Astrocyte (in vitro differentiated cells and primary cell): ENCODE data around the gene COL6A5.

ENCODE experiments used
- EZH2 ChIP-seq: IDR thresholded peaks from 2 replicates; pipeline ENCODE4 v1.6.1; 2012; ENCODE audit warnings: mild to moderate bottlenecking, low read length, inconsistent platforms; ENCODE audit not compliant: insufficient read depth
- TF ChIP-seq, protein P1 (sequence below): IDR thresholded peaks from 2 replicates; pipeline ENCODE4 v1.5.1; 2011; ENCODE audit warnings: low read depth, mild to moderate bottlenecking, inconsistent platforms, low read length, moderate library complexity; ENCODE audit not compliant: insufficient read depth

DNA sequence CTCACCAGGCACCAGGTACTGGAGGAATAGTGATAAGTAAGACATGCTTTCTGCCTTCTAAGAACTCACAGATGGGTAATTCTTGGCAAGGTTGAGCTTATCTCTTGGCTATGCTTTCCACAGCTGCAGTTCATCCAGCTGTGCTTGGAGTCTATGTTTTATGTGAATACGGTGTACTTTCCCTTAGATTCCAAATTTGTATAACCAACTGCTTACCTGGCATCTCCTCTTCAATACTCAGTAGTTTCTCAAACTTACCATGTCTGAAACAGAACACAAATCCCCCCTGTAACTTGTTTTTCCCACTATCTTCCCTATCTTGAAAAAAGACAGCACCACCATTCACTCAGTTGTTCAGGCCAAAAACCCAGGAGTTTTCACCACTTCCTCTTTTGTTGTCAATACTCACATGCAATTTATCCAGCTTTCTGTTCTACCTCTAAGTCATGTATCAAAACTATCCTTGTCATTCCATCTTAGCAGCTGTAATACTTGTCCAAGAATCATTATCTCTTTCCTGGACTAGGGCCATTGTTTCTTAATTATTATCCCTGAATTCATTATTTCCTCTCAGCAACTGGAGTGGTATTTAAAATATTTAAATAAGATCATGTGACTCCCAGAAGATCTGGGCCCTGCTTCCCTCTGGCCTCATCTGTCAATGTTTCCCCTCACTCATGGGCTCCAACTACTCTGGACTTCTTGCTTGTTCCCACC is 32.6 kb downstream of the COL6A5 start:
- TF ChIP-seq, protein P1, sequence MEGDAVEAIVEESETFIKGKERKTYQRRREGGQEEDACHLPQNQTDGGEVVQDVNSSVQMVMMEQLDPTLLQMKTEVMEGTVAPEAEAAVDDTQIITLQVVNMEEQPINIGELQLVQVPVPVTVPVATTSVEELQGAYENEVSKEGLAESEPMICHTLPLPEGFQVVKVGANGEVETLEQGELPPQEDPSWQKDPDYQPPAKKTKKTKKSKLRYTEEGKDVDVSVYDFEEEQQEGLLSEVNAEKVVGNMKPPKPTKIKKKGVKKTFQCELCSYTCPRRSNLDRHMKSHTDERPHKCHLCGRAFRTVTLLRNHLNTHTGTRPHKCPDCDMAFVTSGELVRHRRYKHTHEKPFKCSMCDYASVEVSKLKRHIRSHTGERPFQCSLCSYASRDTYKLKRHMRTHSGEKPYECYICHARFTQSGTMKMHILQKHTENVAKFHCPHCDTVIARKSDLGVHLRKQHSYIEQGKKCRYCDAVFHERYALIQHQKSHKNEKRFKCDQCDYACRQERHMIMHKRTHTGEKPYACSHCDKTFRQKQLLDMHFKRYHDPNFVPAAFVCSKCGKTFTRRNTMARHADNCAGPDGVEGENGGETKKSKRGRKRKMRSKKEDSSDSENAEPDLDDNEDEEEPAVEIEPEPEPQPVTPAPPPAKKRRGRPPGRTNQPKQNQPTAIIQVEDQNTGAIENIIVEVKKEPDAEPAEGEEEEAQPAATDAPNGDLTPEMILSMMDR: no peak
- TF ChIP-seq EZH2: no peak
